D721Med (cell line): Measurements from ENCODE around the gene CD226.

Experiments used
- DNase-seq: peaks from one replicate; pipeline ENCODE4 v3.0.0; 2011; ENCODE audit warnings: low spot score; ENCODE audit not compliant: insufficient read length
- FAIRE-seq: peaks from 2 replicates; lab custom pipeline; 2011; peaks lifted over from hg19 to GRCh38; lab: Jason Lieb, UNC
- CTCF ChIP-seq: IDR thresholded peaks from 2 replicates; pipeline ENCODE4 v1.5.1; 2012; ENCODE audit warnings: mild to moderate bottlenecking, control low read depth; ENCODE audit not compliant: insufficient read depth; ENCODE audit errors: missing control alignments

Gene CD226

DNA sequence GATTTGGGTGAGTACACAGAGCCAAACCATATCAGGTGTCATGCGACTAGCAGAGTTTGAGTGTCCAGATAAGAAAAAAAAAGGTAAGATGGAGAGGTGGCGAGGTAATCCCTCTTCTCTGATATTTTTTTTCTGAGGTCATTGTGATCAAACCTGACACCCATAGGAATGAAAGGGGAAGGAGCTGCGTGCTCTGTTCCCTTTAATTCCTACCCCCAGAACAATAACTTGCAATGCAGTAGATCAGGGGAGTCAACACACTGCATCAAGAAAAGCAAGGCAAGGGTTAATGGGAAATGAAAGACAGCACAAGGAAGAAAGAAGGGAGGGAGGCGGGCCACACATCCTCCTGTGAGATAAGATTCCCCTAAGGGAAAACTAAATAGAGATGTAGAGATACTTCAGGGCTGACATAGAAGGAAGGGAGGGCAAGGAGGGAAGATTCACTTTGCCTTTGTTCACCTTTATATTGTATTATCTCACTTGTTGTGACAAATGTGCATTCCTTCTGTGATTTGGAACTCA is 132.8 kb downstream of the CD226 start:
- FAIRE-seq = peak; percentile 100
- DNase-seq = no peak
- TF ChIP-seq CTCF = no peak

GRCh38 chr18:69813559-69813958 is 134.1 kb downstream of the CD226 start:
- FAIRE-seq = no peak
- DNase-seq = no peak

DNA sequence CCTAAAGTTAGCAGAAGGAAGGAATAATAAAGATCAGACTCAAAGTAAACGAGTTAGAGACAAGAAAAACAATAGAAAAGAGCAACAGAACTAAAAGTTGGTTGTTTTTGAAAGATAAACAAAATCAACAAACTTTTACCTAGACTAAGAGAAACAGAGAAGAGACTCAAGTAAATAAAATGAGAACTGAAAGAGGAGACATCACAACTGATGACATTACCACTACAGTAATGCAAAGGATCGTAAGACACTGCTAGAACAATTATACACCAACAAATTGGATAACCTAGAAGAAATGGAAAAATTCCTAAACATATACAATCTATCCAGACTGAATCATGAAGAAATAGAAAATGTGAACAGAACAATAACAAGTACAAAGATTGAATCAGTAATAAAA is 139.3 kb downstream of the CD226 start:
- no peak for FAIRE-seq
- no peak for DNase-seq

More at GRCh38 chr18:69813559-69813958, 134.1 kb downstream of the CD226 start:
- no peak for TF ChIP-seq CTCF

GRCh38 chr18:69804776-69805501 is 142.7 kb downstream of the CD226 start:
- TF ChIP-seq CTCF = no peak
- no peak for DNase-seq
- FAIRE-seq = no peak

More for the DNA sequence above, 139.3 kb downstream of the CD226 start:
- TF ChIP-seq CTCF = no peak
